Nephron progenitor cell (in vitro differentiated cells): ENCODE measurements around the gene ALOXE3.

Experiments used
- DNase-seq: peaks from one replicate; pipeline ENCODE4 v3.0.0; 2021
- H3K27ac Mint-ChIP-seq: 2 replicates; pipeline ENCODE4 v1.8.0; 2021; ENCODE audit warnings: mild to moderate bottlenecking, moderate library complexity, mixed read lengths
- H3K27me3 Mint-ChIP-seq: 2 replicates; pipeline ENCODE4 v1.8.0; 2021; ENCODE audit warnings: mild to moderate bottlenecking, low read depth, mixed read lengths; ENCODE audit not compliant: poor library complexity
- H3K36me3 Mint-ChIP-seq: 2 replicates; pipeline ENCODE4 v1.8.0; 2021; ENCODE audit warnings: low read depth, mixed read lengths
- H3K4me1 Mint-ChIP-seq: 2 replicates; pipeline ENCODE4 v1.8.0; 2021; ENCODE audit warnings: mixed read lengths
- H3K4me3 Mint-ChIP-seq: 2 replicates; pipeline ENCODE4 v1.8.0; 2021; ENCODE audit warnings: mild to moderate bottlenecking, moderate library complexity, mixed read lengths
- H3K9me3 Mint-ChIP-seq: 2 replicates; pipeline ENCODE4 v1.8.0; 2021; ENCODE audit warnings: mild to moderate bottlenecking, moderate library complexity, mixed read lengths
- CTCF ChIP-seq: fragments of 200-600 bp; sonication (generic); IDR thresholded peaks from 2 replicates; pipeline ENCODE4 v1.5.0; 2021; ENCODE audit warnings: antibody characterized with exemption

ALOXE3 gene

DNA sequence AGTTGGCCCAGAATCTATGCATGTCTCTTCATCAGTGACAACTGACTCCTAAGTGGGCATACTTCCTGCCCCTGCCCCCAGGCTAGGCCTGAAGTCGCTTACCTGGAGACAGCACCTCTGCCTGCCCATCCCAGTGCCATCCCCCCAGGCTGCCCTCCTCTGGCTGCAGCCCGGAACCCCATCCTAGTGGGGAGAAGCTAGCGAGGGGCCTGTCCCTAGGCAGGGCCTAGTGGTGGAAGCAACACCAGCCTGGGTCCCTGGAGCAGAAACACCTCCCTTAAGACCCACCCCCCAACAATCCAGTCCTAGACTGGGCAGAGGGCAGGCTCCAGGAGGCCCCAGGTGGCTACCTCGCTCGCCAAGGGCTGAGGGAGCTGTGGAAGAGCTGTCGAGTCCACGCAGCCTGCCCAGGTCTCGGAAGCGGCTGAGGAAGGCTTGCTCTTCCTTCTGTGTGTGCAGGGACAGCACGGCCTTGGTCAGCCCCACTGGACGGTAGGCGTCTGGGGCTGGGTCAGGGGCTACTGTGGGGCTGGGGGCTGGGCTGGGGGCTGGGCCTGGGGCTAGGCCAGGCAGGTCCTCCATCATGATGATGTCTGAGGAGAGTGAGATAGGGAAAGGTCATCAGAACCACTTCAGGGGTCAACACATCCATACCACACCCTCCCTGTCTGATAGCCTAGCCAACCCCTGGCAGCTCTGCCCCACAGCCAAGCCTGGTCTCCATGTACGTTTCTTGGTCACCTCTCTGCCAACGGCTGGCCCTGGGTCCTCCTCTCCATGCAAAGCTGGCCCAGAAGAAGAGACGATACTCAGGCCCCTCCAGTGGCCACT, 26.3 kb upstream of the ALOXE3 start:
- H3K27me3 Mint-ChIP-seq, result peaks cover 2% of the 10 kb centered on the region
- no peaks in the 10 kb centered on the region for H3K9me3 Mint-ChIP-seq
- H3K36me3 Mint-ChIP-seq, result peaks cover 46% of the 10 kb centered on the region
- no peak overlapping the region for H3K4me3 Mint-ChIP-seq
- no peak overlapping the region for H3K27ac Mint-ChIP-seq
- H3K4me1 Mint-ChIP-seq, result no peaks in the 10 kb centered on the region
- no peak for TF ChIP-seq CTCF
- no peak for DNase-seq

DNA sequence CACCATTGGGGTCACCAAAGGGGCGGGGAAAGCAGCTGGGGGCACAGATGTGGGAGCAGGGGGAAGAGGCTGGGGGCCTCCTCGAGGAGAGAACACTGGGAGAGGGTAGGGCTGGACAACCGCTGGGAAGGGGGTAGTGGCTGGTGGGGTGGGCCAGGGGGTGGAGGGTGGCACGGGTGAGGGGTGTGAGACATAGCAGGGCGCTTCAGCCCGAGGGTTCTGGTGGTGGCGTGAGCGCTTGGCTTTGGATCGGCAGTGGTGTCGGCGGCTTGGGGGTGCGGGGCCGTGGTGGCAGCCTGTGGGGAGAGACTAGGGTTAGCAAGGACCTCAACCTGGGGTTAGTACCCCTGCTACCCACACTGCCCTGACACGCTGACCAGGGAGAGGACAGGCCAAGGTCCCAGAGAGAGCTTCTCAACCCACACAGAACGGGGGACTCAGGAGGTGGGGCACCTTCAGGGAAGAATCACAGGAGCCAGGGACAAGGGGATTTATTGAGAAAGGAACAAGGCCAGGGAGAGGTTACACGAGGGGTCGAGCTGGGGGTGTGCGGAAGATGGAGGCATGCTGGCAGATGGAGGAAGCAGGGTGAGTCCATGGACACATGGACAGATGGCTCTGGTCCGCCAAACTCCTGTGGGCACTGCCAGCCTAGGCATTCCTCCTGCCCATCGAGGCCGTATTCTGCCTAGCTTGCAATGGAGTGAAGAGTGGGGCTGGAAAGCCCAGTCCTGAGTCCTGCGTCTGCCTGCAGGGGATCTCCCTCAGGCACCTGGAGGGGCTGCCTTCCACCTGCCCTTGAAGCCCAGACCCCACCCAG, 25.5 kb upstream of the ALOXE3 start:
- no peak overlapping the region for H3K4me3 Mint-ChIP-seq
- H3K27me3 Mint-ChIP-seq, result peaks cover 2% of the 10 kb centered on the region
- no peak for TF ChIP-seq CTCF
- H3K4me1 Mint-ChIP-seq, result no peaks in the 10 kb centered on the region
- no peak for DNase-seq
- H3K36me3 Mint-ChIP-seq, result peaks cover 42% of the 10 kb centered on the region
- no peaks in the 10 kb centered on the region for H3K9me3 Mint-ChIP-seq
- H3K27ac Mint-ChIP-seq, result no peak overlapping the region

GRCh38 chr17:8142887-8143580, 24.7 kb upstream of the ALOXE3 start:
- no peak for DNase-seq
- Mint-ChIP-seq H3K27ac (no peak overlapping the region), H3K27me3 (peaks cover 2% of the 10 kb centered on the region), H3K9me3 (no peaks in the 10 kb centered on the region), H3K4me3 (no peak overlapping the region), H3K4me1 (no peaks in the 10 kb centered on the region), H3K36me3 (peaks cover 35% of the 10 kb centered on the region)
- no peak for TF ChIP-seq CTCF

DNA sequence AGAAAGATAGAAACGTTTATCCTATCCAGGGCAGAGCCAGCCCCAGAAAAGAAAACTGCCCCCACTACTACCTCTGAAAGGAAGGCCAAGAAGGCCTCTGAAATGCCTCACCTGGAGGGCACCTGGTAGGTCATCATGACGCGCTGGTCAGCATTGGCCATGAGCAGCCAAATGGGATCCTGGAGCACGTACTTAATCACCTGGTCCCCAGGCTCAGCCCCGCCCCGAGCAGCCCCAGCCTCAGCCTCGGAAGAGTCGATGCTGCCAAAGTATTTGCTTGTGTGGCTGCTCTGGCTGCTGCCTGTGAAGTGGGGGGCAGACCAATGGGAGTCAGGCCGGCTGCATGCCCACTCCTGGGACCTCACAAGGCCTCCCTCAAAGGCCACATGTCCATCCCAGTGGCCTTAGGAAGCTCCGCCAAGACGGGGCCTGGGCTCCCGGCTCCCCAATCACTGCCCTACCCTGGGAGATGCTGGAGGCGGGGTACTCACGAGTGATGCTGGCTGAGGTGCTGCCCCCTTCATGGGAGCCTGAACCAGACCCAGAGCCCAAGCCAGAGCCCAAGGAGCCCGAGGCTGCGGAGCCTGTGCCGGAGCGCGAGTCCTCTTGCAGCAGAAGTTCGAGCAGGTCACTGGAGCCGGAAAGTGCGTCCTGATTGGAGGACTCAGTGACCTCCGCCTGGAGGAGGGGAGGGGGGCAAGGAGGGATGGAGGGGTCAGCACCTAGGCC, 24.0 kb upstream of the ALOXE3 start:
- Mint-ChIP-seq H3K9me3 (no peaks in the 10 kb centered on the region), H3K4me3 (no peak overlapping the region), H3K27ac (no peak overlapping the region), H3K4me1 (no peaks in the 10 kb centered on the region), H3K27me3 (peaks cover 2% of the 10 kb centered on the region), H3K36me3 (peaks cover 29% of the 10 kb centered on the region)
- no peak for DNase-seq
- no peak for TF ChIP-seq CTCF

- H3K27ac Mint-ChIP-seq, result no peak overlapping the region
- H3K4me3 Mint-ChIP-seq, result no peak overlapping the region
- DNase-seq, result no peak
- H3K9me3 Mint-ChIP-seq, result no peaks in the 10 kb centered on the region
- H3K27me3 Mint-ChIP-seq, result peaks cover 4% of the 10 kb centered on the region
- no peak for TF ChIP-seq CTCF
- peaks cover 26% of the 10 kb centered on the region for H3K36me3 Mint-ChIP-seq
- no peaks in the 10 kb centered on the region for H3K4me1 Mint-ChIP-seq
Measured at GRCh38 chr17:8141741-8142140, 23.4 kb upstream of the ALOXE3 start.
